Uterus (tissue), 2 donors: ENCODE measurements around the gene CBARP.

Experiments
- POLR2A ChIP-seq, 2 donors: fragments of 450-650 bp; IDR thresholded peaks; one replicate each; pipeline ENCODE4 v1.6.1; 2016; ENCODE audit warnings: antibody characterized with exemption in 2 of 2, mild to moderate bottlenecking in 1 of 2, moderate library complexity in 1 of 2
- TF ChIP-seq, protein P1 (sequence below), 4 experiments: fragments of 200-600 bp in 2 of 4; fragments of 450-650 bp in 2 of 4; sonication (generic) in 2 of 4; IDR thresholded peaks; one replicate each; pipeline ENCODE4 v1.5.1; 2016 to 2019; ENCODE audit warnings: antibody characterized with exemption in 4 of 4, mild to moderate bottlenecking in 2 of 4, moderate library complexity in 1 of 4

DNA sequence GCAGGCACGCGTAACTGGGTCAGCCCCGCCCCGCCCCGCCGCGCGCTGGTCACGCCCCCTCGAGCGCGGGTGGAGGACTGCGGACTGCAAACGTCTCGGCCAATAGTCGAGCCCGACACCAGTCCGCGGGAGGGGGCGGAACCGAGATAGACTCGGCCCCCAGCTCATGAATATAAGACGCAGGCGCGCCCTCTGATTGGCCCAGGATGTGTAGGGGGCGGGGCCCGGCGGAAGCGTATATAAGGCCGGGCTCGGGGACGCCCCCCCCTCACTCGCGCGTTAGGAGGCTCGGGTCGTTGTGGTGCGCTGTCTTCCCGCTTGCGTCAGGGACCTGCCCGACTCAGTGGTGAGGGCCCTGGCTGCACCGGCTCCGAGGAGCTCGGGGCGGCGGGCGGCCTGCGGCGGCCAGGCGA is 31.3 kb upstream of the CBARP start, which contains the start of gene CIRBP:
- TF ChIP-seq, protein P1, sequence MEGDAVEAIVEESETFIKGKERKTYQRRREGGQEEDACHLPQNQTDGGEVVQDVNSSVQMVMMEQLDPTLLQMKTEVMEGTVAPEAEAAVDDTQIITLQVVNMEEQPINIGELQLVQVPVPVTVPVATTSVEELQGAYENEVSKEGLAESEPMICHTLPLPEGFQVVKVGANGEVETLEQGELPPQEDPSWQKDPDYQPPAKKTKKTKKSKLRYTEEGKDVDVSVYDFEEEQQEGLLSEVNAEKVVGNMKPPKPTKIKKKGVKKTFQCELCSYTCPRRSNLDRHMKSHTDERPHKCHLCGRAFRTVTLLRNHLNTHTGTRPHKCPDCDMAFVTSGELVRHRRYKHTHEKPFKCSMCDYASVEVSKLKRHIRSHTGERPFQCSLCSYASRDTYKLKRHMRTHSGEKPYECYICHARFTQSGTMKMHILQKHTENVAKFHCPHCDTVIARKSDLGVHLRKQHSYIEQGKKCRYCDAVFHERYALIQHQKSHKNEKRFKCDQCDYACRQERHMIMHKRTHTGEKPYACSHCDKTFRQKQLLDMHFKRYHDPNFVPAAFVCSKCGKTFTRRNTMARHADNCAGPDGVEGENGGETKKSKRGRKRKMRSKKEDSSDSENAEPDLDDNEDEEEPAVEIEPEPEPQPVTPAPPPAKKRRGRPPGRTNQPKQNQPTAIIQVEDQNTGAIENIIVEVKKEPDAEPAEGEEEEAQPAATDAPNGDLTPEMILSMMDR (IDR thresholded peaks at IDR 0.05) = peak in 1 of 4 experiments; percentile 37
- TF ChIP-seq POLR2A (IDR thresholded peaks at IDR 0.05) = peak; percentile 94 to 100
